ENCODE results near the gene CPHXL2. TPM values are rescaled to one million over a fixed set of nuclear protein-coding genes. Genes with fewer than 3 reads are reported as not detected.

CPHXL2 gene
- total RNA-seq, 1 donor from 2014 or later, result not detected

- Mint-ChIP-seq H3K4me1 (ENCODE audit: unreplicated experiment) (no peaks in the 10 kb centered on the region), H3K4me3 (ENCODE audit: unreplicated experiment) (no peak overlapping the region), H3K36me3 (ENCODE audit: low read depth, unreplicated experiment) (no peaks in the 10 kb centered on the region), H3K9me3 (ENCODE audit: unreplicated experiment) (peaks cover 4% of the 10 kb centered on the region), H3K27ac (ENCODE audit: unreplicated experiment) (no peak overlapping the region), H3K27me3 (ENCODE audit: unreplicated experiment) (peaks cover 2% of the 10 kb centered on the region)
- TF ChIP-seq, protein P1, sequence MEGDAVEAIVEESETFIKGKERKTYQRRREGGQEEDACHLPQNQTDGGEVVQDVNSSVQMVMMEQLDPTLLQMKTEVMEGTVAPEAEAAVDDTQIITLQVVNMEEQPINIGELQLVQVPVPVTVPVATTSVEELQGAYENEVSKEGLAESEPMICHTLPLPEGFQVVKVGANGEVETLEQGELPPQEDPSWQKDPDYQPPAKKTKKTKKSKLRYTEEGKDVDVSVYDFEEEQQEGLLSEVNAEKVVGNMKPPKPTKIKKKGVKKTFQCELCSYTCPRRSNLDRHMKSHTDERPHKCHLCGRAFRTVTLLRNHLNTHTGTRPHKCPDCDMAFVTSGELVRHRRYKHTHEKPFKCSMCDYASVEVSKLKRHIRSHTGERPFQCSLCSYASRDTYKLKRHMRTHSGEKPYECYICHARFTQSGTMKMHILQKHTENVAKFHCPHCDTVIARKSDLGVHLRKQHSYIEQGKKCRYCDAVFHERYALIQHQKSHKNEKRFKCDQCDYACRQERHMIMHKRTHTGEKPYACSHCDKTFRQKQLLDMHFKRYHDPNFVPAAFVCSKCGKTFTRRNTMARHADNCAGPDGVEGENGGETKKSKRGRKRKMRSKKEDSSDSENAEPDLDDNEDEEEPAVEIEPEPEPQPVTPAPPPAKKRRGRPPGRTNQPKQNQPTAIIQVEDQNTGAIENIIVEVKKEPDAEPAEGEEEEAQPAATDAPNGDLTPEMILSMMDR (IDR thresholded peaks at IDR 0.05; ENCODE audit: unreplicated experiment), result no peak
- DNase-seq (ENCODE audit: low spot score), result no peak
These were observed 26.5 kb upstream of the CPHXL2 start for GRCh38 chr16:75703306-75703705.

- Mint-ChIP-seq H3K9me3 (ENCODE audit: unreplicated experiment) (peaks cover 4% of the 10 kb centered on the region), H3K27me3 (ENCODE audit: unreplicated experiment) (peaks cover 2% of the 10 kb centered on the region), H3K36me3 (ENCODE audit: low read depth, unreplicated experiment) (no peaks in the 10 kb centered on the region), H3K27ac (ENCODE audit: unreplicated experiment) (no peak overlapping the region), H3K4me1 (ENCODE audit: unreplicated experiment) (no peaks in the 10 kb centered on the region), H3K4me3 (ENCODE audit: unreplicated experiment) (no peak overlapping the region)
- TF ChIP-seq, protein P1 (IDR thresholded peaks at IDR 0.05; ENCODE audit: unreplicated experiment), result no peak
- no peak for DNase-seq (ENCODE audit: low spot score)
These were observed 25.4 kb upstream of the CPHXL2 start for GRCh38 chr16:75702242-75702641.

DNA sequence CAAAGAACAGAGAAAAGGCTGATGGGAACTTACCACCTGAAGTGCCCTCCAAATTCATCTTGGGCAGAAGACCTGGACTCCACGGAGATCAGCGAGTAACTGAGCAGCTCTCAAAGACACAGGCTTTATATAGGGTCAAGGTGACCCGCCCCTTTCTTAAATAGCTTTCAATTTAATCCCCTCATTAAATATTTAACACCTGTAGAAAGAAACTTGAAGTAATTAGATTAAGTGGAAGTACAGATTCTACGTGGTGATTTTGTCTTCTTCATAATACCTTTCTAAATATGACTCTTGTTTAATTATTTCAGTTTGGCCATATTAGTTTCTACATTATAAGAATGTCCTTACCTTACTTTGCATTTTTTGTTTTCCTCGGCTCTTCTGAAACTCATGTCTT, 24.6 kb upstream of the CPHXL2 start, which contains the start of gene DUXB:
Gene DUXB (minus strand): TSS at position 101 of the 400 bp plus-strand sequence. CDS start 43 bp downstream, at position 58.
- H3K36me3 Mint-ChIP-seq (ENCODE audit: low read depth, unreplicated experiment), result no peaks in the 10 kb centered on the region
- H3K9me3 Mint-ChIP-seq (ENCODE audit: unreplicated experiment), result peaks cover 4% of the 10 kb centered on the region
- DNase-seq (ENCODE audit: low spot score), result no peak

DNA sequence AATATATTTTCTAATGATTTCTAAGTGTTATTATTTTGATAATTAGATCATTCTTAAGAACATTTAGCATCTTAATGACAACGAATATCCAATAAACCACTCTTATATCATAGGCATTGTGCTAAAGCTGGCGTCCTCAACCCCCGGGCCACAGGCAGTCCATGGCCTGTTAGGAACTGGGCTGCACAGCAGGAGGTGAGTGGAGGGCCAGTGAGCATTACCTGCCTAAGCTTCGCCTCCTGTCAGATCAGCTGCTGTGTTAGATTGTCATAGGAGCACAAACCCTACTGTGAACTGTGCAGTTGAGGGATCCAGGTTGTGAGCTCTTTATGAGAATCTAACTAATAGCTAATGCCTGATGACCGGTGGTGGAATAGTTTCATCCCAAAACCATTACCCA, 20.8 kb upstream of the CPHXL2 start:
- no peaks in the 10 kb centered on the region for H3K4me1 Mint-ChIP-seq (ENCODE audit: unreplicated experiment)
- no peak overlapping the region for H3K4me3 Mint-ChIP-seq (ENCODE audit: unreplicated experiment)
- H3K9me3 Mint-ChIP-seq (ENCODE audit: unreplicated experiment), result peaks cover 17% of the 10 kb centered on the region
- no peak overlapping the region for H3K27ac Mint-ChIP-seq (ENCODE audit: unreplicated experiment)
- peaks cover 2% of the 10 kb centered on the region for H3K27me3 Mint-ChIP-seq (ENCODE audit: unreplicated experiment)
- TF ChIP-seq, protein P1 (IDR thresholded peaks at IDR 0.05; ENCODE audit: unreplicated experiment), result no peak
- no peaks in the 10 kb centered on the region for H3K36me3 Mint-ChIP-seq (ENCODE audit: low read depth, unreplicated experiment)
- DNase-seq (ENCODE audit: low spot score), result no peak

More for the DNA sequence above, 24.6 kb upstream of the CPHXL2 start, which contains the start of gene DUXB:
- H3K4me1 Mint-ChIP-seq (ENCODE audit: unreplicated experiment), result no peaks in the 10 kb centered on the region
- peaks cover 2% of the 10 kb centered on the region for H3K27me3 Mint-ChIP-seq (ENCODE audit: unreplicated experiment)
- H3K4me3 Mint-ChIP-seq (ENCODE audit: unreplicated experiment), result no peak within 1 kb of the TSS
- no peak within 1 kb of the TSS for H3K27ac Mint-ChIP-seq (ENCODE audit: unreplicated experiment)
- TF ChIP-seq, protein P1 (IDR thresholded peaks at IDR 0.05; ENCODE audit: unreplicated experiment), result no peak

GRCh38 chr16:75695708-75696107, 18.9 kb upstream of the CPHXL2 start:
- Mint-ChIP-seq H3K9me3 (ENCODE audit: unreplicated experiment) (peaks cover 23% of the 10 kb centered on the region), H3K4me3 (ENCODE audit: unreplicated experiment) (no peak overlapping the region), H3K36me3 (ENCODE audit: low read depth, unreplicated experiment) (no peaks in the 10 kb centered on the region), H3K27ac (ENCODE audit: unreplicated experiment) (no peak overlapping the region), H3K27me3 (ENCODE audit: unreplicated experiment) (peaks cover 2% of the 10 kb centered on the region), H3K4me1 (ENCODE audit: unreplicated experiment) (no peaks in the 10 kb centered on the region)
- no peak for DNase-seq (ENCODE audit: low spot score)
- TF ChIP-seq, protein P1 (IDR thresholded peaks at IDR 0.05; ENCODE audit: unreplicated experiment), result no peak

Data from endothelial cell (in vitro differentiated cells).